Neural crest cell (in vitro differentiated cells): ENCODE results near the gene WNT3. TPM values are rescaled to one million over a fixed set of nuclear protein-coding genes. Genes with fewer than 3 reads are reported as not detected.

Experiments used
- DNase-seq: peaks from one replicate; pipeline ENCODE4 v3.0.0; 2021; ENCODE audit warnings: low read depth, mixed read lengths, low spot score
- H3K27ac Mint-ChIP-seq: one replicate; pipeline ENCODE4 v1.8.0; 2021; ENCODE audit warnings: mild to moderate bottlenecking, mixed read lengths; ENCODE audit not compliant: unreplicated experiment
- H3K27me3 Mint-ChIP-seq: 2 replicates; pipeline ENCODE4 v1.8.0; 2021; ENCODE audit warnings: low read depth, mild to moderate bottlenecking, mixed read lengths
- H3K36me3 Mint-ChIP-seq: 2 replicates; pipeline ENCODE4 v1.8.0; 2021; ENCODE audit warnings: low read depth, mild to moderate bottlenecking, mixed read lengths
- H3K4me1 Mint-ChIP-seq: 2 replicates; pipeline ENCODE4 v1.8.0; 2021; ENCODE audit warnings: mixed read lengths
- H3K4me3 Mint-ChIP-seq: one replicate; pipeline ENCODE4 v1.8.0; 2021; ENCODE audit warnings: mild to moderate bottlenecking, mixed read lengths
- H3K9me3 Mint-ChIP-seq: 2 replicates; pipeline ENCODE4 v1.8.0; 2021; ENCODE audit warnings: mixed read lengths
- CTCF ChIP-seq: fragments of 200-600 bp; sonication (generic); conservative IDR thresholded peaks from 2 replicates; pipeline ENCODE4 v1.5.0; 2021; ENCODE audit warnings: antibody characterized with exemption, mild to moderate bottlenecking
- total RNA-seq: library from RNA; stranded (reverse); gene quantifications from 2 replicates; pipeline ENCODE4 v1.2.1, GENCODE V29; 2021

The WNT3 gene
- total RNA-seq, 1 donor from 2014 or later, result 9.3 TPM

GRCh38 chr17:46815474-46816353, 2.8 kb downstream of the WNT3 start:
- Mint-ChIP-seq H3K9me3 (no peaks in the 10 kb centered on the region), H3K4me1 (peaks cover 10% of the 10 kb centered on the region), H3K27ac (no peak overlapping the region), H3K36me3 (no peaks in the 10 kb centered on the region), H3K4me3 (peak overlapping the region; percentile 1), H3K27me3 (peaks cover 77% of the 10 kb centered on the region)
- TF ChIP-seq CTCF, result no peak
- no peak for DNase-seq

- TF ChIP-seq CTCF, result no peak
- H3K9me3 Mint-ChIP-seq, result no peaks in the 10 kb centered on the region
- H3K27me3 Mint-ChIP-seq, result peaks cover 65% of the 10 kb centered on the region
- DNase-seq, result no peak
- H3K27ac Mint-ChIP-seq, result no peak overlapping the region
- H3K4me3 Mint-ChIP-seq, result no peak overlapping the region
- H3K4me1 Mint-ChIP-seq, result peaks cover 5% of the 10 kb centered on the region
- no peaks in the 10 kb centered on the region for H3K36me3 Mint-ChIP-seq
Measured at GRCh38 chr17:46814446-46814845, 4.0 kb downstream of the WNT3 start.

GRCh38 chr17:46813920-46814319, 4.6 kb downstream of the WNT3 start:
- no peak overlapping the region for H3K27ac Mint-ChIP-seq
- H3K27me3 Mint-ChIP-seq, result peaks cover 60% of the 10 kb centered on the region
- H3K4me3 Mint-ChIP-seq, result no peak overlapping the region
- TF ChIP-seq CTCF, result no peak
- peaks cover 5% of the 10 kb centered on the region for H3K4me1 Mint-ChIP-seq
- DNase-seq, result no peak
- no peaks in the 10 kb centered on the region for H3K9me3 Mint-ChIP-seq
- H3K36me3 Mint-ChIP-seq, result no peaks in the 10 kb centered on the region

GRCh38 chr17:46812624-46813318, 5.7 kb downstream of the WNT3 start:
- TF ChIP-seq CTCF, result no peak
- H3K4me1 Mint-ChIP-seq, result peaks cover 3% of the 10 kb centered on the region
- no peaks in the 10 kb centered on the region for H3K9me3 Mint-ChIP-seq
- no peak overlapping the region for H3K4me3 Mint-ChIP-seq
- no peak overlapping the region for H3K27ac Mint-ChIP-seq
- peaks cover 49% of the 10 kb centered on the region for H3K27me3 Mint-ChIP-seq
- no peak for DNase-seq
- no peaks in the 10 kb centered on the region for H3K36me3 Mint-ChIP-seq

- no peaks in the 10 kb centered on the region for H3K4me1 Mint-ChIP-seq
- no peak overlapping the region for H3K4me3 Mint-ChIP-seq
- no peak for TF ChIP-seq CTCF
- H3K36me3 Mint-ChIP-seq, result no peaks in the 10 kb centered on the region
- H3K27me3 Mint-ChIP-seq, result peaks cover 42% of the 10 kb centered on the region
- no peak for DNase-seq
- no peaks in the 10 kb centered on the region for H3K9me3 Mint-ChIP-seq
- H3K27ac Mint-ChIP-seq, result no peak overlapping the region
Measured at GRCh38 chr17:46811978-46812583, 6.4 kb downstream of the WNT3 start.
